ENCODE measurements around the gene CTNNB1. TPM values are rescaled to one million over a fixed set of nuclear protein-coding genes. Genes with fewer than 3 reads are reported as not detected.

CTNNB1 gene
- total RNA-seq, 1 donor from 2014 or later = 305 TPM

DNA sequence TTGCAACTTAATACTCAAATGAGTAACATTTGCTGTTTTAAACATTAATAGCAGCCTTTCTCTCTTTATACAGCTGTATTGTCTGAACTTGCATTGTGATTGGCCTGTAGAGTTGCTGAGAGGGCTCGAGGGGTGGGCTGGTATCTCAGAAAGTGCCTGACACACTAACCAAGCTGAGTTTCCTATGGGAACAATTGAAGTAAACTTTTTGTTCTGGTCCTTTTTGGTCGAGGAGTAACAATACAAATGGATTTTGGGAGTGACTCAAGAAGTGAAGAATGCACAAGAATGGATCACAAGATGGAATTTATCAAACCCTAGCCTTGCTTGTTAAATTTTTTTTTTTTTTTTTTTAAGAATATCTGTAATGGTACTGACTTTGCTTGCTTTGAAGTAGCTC, 40.3 kb downstream of the CTNNB1 start:
- Histone ChIP-seq H3K27me3 (no peaks in the 10 kb centered on the region), H3K4me1 (no peaks in the 10 kb centered on the region), H3K36me3 (peaks cover 78% of the 10 kb centered on the region), H3K27ac (no peak overlapping the region), H3K4me3 (no peak overlapping the region), H3K9me3 (no peaks in the 10 kb centered on the region)
- ATAC-seq = no peak
- DNase-seq = no peak
- intact Hi-C loops (cut with DNase I) = no loop called here
- TF ChIP-seq, protein P1, sequence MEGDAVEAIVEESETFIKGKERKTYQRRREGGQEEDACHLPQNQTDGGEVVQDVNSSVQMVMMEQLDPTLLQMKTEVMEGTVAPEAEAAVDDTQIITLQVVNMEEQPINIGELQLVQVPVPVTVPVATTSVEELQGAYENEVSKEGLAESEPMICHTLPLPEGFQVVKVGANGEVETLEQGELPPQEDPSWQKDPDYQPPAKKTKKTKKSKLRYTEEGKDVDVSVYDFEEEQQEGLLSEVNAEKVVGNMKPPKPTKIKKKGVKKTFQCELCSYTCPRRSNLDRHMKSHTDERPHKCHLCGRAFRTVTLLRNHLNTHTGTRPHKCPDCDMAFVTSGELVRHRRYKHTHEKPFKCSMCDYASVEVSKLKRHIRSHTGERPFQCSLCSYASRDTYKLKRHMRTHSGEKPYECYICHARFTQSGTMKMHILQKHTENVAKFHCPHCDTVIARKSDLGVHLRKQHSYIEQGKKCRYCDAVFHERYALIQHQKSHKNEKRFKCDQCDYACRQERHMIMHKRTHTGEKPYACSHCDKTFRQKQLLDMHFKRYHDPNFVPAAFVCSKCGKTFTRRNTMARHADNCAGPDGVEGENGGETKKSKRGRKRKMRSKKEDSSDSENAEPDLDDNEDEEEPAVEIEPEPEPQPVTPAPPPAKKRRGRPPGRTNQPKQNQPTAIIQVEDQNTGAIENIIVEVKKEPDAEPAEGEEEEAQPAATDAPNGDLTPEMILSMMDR (IDR thresholded peaks at IDR 0.05) = no peak

DNA sequence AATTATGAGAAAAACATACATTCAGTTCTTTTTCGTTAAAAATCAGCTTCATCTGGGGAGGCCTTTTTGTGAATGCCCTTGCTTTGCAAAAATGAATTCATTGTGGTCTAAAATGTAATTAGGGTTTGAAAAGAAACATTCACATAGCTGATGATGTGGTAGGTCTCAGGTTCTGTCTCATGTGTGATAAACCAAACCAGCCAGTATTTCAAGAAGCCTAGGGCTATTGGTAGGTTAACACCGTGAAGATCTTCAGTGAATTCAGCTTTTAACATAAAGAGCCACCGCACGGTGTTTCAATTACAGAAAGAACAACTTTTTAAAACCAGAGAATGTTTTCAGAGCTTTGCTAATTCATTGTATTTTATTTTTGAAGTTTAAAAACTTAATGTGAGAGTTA, 41.9 kb downstream of the CTNNB1 start:
- Histone ChIP-seq H3K4me3 (no peak overlapping the region), H3K9me3 (no peaks in the 10 kb centered on the region), H3K36me3 (peaks cover 62% of the 10 kb centered on the region), H3K27ac (no peak overlapping the region), H3K27me3 (no peaks in the 10 kb centered on the region), H3K4me1 (no peaks in the 10 kb centered on the region)
- ATAC-seq = no peak
- TF ChIP-seq, protein P1 (IDR thresholded peaks at IDR 0.05) = no peak
- intact Hi-C loops (cut with DNase I) = no loop called here
- no peak for DNase-seq

DNA sequence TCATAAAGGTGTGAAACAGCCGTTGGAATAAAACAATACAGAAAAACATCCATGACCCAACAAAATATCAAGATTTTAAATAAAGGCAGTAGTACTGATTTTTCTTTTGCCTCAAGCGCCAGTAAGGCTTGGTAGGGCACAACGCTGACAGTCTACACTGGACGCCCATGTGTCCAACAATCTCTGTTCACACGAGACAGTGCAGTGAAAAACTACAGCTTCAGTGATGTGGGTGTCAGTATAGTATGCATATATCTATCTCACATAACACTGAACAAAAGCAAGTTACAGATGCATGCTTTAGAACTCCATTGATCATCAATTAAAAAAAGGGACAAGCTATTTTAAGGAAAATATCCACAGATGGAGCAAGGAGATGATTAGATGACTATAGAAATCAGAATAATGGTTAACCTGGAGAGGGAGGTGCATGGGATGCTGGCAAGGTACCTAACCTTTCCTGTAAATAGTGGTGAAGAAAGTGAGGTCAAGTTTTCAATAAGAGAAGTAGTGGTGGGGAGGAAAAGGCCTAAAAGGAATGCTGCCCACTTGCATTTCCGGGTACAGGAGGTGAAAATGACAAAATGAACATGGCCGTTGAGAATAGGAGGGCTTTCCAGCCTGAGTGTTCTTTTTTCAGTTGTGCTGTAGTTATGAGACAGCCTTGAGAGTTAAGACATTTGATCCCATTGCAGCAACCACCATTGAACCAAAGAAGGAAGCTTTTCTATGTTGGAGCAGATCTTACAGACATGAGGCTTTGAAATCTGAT, 42.7 kb downstream of the CTNNB1 start:
- no peaks in the 10 kb centered on the region for H3K27me3 ChIP-seq
- TF ChIP-seq, protein P1 (IDR thresholded peaks at IDR 0.05) = no peak
- intact Hi-C loops (cut with DNase I) = no loop called here
- no peak for ATAC-seq
- no peak overlapping the region for H3K4me3 ChIP-seq
- H3K36me3 ChIP-seq = peaks cover 54% of the 10 kb centered on the region
- H3K4me1 ChIP-seq = no peaks in the 10 kb centered on the region
- H3K9me3 ChIP-seq = no peaks in the 10 kb centered on the region
- no peak overlapping the region for H3K27ac ChIP-seq
- DNase-seq = no peak

DNA sequence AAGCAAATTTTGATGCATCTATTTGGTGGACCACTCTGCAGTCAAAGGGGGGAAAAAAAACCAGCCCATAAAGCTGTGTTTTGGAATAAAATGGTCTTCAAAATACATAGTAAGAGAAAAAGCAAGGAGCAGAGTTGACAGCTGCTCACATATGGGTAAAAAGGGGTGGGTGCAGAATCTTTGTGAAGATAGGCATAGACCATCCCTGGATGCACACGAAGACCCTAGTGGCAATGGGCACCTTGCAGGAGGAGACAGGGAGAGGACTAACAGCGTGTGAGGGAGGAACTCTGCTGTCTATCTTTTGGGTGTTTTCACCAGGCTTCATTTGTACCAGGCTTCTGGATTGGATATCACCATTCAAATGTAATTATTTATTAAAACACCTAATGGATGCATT, 43.9 kb downstream of the CTNNB1 start:
- peaks cover 42% of the 10 kb centered on the region for H3K36me3 ChIP-seq
- H3K4me3 ChIP-seq = no peak overlapping the region
- no peak overlapping the region for H3K27ac ChIP-seq
- intact Hi-C loops (cut with DNase I) = no loop called here
- TF ChIP-seq, protein P1 (IDR thresholded peaks at IDR 0.05) = no peak
- no peaks in the 10 kb centered on the region for H3K27me3 ChIP-seq
- DNase-seq = no peak
- ATAC-seq = no peak
- no peaks in the 10 kb centered on the region for H3K9me3 ChIP-seq
- H3K4me1 ChIP-seq = no peaks in the 10 kb centered on the region

DNA sequence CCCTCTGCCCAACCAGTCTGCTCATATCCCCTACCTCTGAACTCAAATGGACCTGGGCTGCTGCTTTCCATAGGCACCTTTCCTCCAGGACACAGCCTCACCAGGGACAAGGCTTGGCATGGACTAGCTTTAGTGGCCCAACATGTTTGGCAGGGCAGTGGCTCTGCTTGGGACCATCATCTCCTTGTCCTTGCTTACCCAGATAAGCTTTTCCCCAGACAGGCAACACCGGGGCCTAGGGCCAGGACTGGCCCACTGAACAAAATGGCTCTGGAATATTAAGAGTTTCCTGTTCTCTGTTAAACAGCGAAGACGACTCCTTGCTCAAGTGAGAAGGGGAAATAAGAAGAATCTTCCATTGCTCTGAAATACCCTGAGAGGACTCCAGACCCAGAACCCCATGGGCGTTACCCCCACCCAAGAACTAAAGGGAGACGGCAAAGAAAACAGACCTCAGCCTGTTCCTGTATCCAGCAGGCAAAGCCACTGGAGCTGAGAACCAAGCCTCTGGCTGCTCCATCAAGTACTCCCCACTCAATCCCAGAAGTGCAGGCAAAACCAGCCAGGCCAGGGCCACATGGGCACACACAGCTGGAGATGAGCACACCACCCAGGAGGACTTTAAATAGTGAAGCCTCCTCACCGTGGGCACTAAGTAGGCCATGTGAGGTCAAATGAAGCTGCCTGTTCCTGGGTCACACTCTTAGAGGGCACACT, 45.5 kb downstream of the CTNNB1 start:
- peaks cover 27% of the 10 kb centered on the region for H3K36me3 ChIP-seq
- intact Hi-C loops (cut with DNase I) = no loop called here
- TF ChIP-seq, protein P1 (IDR thresholded peaks at IDR 0.05) = no peak

More for the DNA sequence above, 45.5 kb downstream of the CTNNB1 start:
- H3K27ac ChIP-seq = no peak overlapping the region
- H3K4me1 ChIP-seq = no peaks in the 10 kb centered on the region
- no peaks in the 10 kb centered on the region for H3K27me3 ChIP-seq
- ATAC-seq (peak; percentile 12), DNase-seq (no peak)
- no peaks in the 10 kb centered on the region for H3K9me3 ChIP-seq
- no peak overlapping the region for H3K4me3 ChIP-seq

All from upper lobe of right lung (tissue), 1 donor.